K562 (cell line): ENCODE measurements around the gene FLT1. TPM values are rescaled to one million over a fixed set of nuclear protein-coding genes. Genes with fewer than 3 reads are reported as not detected.
A peak's percentile ranks its signal among the peaks of the same experiment; 100 is the strongest.

Source experiments
- DIDO1 ChIP-seq: fragments of 450-650 bp; IDR thresholded peaks from 2 replicates; pipeline ENCODE4 v1.6.1; 2016; ENCODE audit warnings: low read depth, missing biosample characterization, missing genetic modification characterization
- ETS1 ChIP-seq: conservative IDR thresholded peaks from 2 replicates; pipeline ENCODE4 v1.6.1; 2011; ENCODE audit warnings: low read depth, mild to moderate bottlenecking, low read length; ENCODE audit not compliant: control insufficient read depth
- KAT8 ChIP-seq: fragments of 450-650 bp; IDR thresholded peaks from 2 replicates; pipeline ENCODE4 v1.6.1; 2016; ENCODE audit warnings: low read depth, mild to moderate bottlenecking
- MITF ChIP-seq: IDR thresholded peaks from 2 replicates; pipeline ENCODE4 v1.6.1; 2014; ENCODE audit warnings: antibody characterized with exemption
- NELFE ChIP-seq: IDR thresholded peaks from 2 replicates; pipeline ENCODE4 v1.6.1; 2011; ENCODE audit warnings: mild to moderate bottlenecking; ENCODE audit not compliant: insufficient read depth, insufficient read length
- POLR2AphosphoS2 ChIP-seq: IDR thresholded peaks from 2 replicates; pipeline ENCODE4 v1.6.1; 2012; ENCODE audit warnings: low read length, improper control_type of control experiment
- PRDM10 ChIP-seq: fragments of 450-650 bp; IDR thresholded peaks from 2 replicates; pipeline ENCODE4 v1.6.1; 2018; ENCODE audit not compliant: partially characterized antibody
- RBM22 ChIP-seq: fragments of 200-400 bp; formaldehyde crosslinking; IDR thresholded peaks from 2 replicates; pipeline ENCODE4 v1.6.1; 2018; ENCODE audit warnings: low read length, low read depth; ENCODE audit not compliant: poor library complexity, severe bottlenecking
- SNAPC5 ChIP-seq: fragments of 250-450 bp; sonication (Bioruptor Pico); IDR thresholded peaks from 2 replicates; pipeline ENCODE4 v1.8.0; 2021; ENCODE audit warnings: moderate library complexity, mild to moderate bottlenecking, inconsistent platforms
- TAF1 ChIP-seq: IDR thresholded peaks from 2 replicates; pipeline ENCODE4 v1.6.1; 2011; ENCODE audit warnings: mild to moderate bottlenecking, low read length, moderate library complexity; ENCODE audit not compliant: insufficient read depth, control insufficient read depth, severe bottlenecking; ENCODE audit errors: extremely low read depth
- XRCC5 ChIP-seq: fragments of 200-400 bp; formaldehyde crosslinking; IDR thresholded peaks from 2 replicates; pipeline ENCODE4 v1.6.1; 2017; ENCODE audit warnings: low read depth, mild to moderate bottlenecking, low read length
- ZC3H8 ChIP-seq: fragments of 450-650 bp; IDR thresholded peaks from 2 replicates; pipeline ENCODE4 v1.6.1; 2017
- ZNF609 ChIP-seq: sonication (generic); formaldehyde crosslinking; IDR thresholded peaks from 2 replicates; pipeline ENCODE4 v1.8.1; 2023; ENCODE audit warnings: missing genetic modification reagents, mild to moderate bottlenecking, borderline replicate concordance
- polyA plus RNA-seq, 8 experiments: library from polyadenylated mRNA; depleted of rRNA in 4 of 8; stranded (reverse) in 5 of 8; unstranded in 3 of 8; fragments of >200 nt; fragmentation: Nextera tagmentation in 2 of 8; fragmentation: Illumina TruSeq in 1 of 8; extraction: Ambion mirVana in 2 of 8; extraction: Trizol in 1 of 8; gene quantifications; 2 replicates each; pipeline versions ENCODE4 v1.2.1 to v1.2.3, GENCODE V29; 2011 to 2014; ENCODE audit warnings: inconsistent platforms in 1 of 8, missing spikeins in 1 of 8
- total RNA-seq, 7 experiments: library from RNA; depleted of rRNA in 6 of 7; stranded (reverse); fragments of >200 nt in 6 of 7; fragmentation: Illumina TruSeq in 2 of 7; extraction: Trizol in 2 of 7; gene quantifications; 2 replicates each; pipeline versions ENCODE4 v1.2.1 to v1.2.3, GENCODE V29; 2011 to 2021; ENCODE audit warnings: low replicate concordance in 1 of 7

The FLT1 gene
- total and polyA plus RNA-seq, 9 of the 15 experiments (the other 6 are each of a cell fraction or from before 2014, with no cell fraction given), result 0.01 to 2.0 (median 0.22) TPM

- TF ChIP-seq SNAPC5 (CRISPR knock-in tag), result no peak
- peak; percentile 72 for TF ChIP-seq PRDM10
- no peak for TF ChIP-seq TAF1
- no peak for TF ChIP-seq RBM22
- no peak for TF ChIP-seq KAT8
- no peak for TF ChIP-seq NELFE
- TF ChIP-seq MITF, result peak; percentile 76; the same call in 1 of the 2 replicates
- TF ChIP-seq ETS1, result peak; percentile 33; the same call in 1 of the 2 replicates
- no peak for TF ChIP-seq XRCC5
- no peak for TF ChIP-seq ZNF609
- no peak for TF ChIP-seq POLR2AphosphoS2
- TF ChIP-seq DIDO1 (tag), result no peak
- TF ChIP-seq ZC3H8, result no peak
Measured at GRCh38 chr13:28532388-28533124, 37.6 kb upstream of the FLT1 start (continued).
